Iris pigment epithelial cell (primary cell): Measurements from ENCODE around the gene COL26A1.
"Not testable (repeated sequence)": the region's sequence is repeated elsewhere in the genome, so short reads cannot be mapped to it uniquely, and the experiment has no call there.

Experiments
- DNase-seq: peaks from one replicate; pipeline ENCODE4 v3.0.0-alpha.2; 2011; ENCODE audit warnings: low read depth

Gene COL26A1

DNA sequence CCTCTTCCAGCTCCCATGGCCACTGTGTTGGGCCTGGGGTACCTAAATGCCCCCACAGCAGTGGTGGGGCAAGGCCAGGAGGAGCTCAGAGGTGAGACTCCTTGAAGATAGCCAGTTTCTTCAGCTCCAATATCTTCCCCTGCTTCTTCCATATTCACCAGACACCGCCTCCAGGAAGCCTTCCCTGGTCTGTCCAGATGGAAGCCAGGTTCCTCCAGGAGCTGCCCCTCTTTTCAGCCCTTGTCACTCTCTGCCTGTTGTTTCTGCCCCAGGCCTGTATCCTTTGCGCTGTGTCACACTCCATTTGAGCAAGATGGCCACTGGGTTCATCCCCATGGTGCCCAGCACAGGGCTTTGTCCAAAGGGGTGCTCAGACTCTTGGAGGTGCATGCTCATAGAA lies 138.7 kb downstream of the COL26A1 start:
- no peak for DNase-seq

DNA sequence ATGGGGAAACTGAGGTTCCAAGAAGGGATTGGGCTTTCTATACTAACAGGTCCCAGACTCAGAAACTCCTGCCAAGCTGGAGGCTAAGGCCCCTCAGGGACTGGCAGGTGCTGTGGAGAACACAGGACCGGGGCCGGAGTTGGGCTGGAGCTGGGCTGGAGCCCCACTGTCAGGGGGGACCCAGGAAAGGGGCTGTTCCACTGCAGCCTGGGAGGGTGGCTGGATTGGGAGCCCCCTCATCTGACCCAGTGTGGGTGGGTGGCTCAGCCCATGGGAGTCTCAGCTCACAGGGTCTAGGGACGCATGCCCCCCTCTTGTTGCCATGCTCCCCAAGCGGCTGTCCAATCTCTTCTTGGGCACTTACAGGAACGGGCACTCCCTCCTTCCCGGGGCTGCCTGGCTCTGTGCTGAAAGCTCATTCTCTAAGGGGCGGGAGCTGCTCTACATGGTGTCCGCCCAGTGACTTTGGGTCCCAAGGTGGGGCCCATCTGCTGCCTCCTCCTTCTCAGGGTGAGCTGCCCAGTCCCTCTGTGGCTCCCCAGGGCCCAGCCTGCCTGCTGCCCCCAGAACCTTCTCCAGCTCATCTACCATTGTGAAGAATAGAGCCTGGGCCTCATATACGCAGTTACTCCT lies 139.9 kb downstream of the COL26A1 start:
- DNase-seq: no peak

DNA sequence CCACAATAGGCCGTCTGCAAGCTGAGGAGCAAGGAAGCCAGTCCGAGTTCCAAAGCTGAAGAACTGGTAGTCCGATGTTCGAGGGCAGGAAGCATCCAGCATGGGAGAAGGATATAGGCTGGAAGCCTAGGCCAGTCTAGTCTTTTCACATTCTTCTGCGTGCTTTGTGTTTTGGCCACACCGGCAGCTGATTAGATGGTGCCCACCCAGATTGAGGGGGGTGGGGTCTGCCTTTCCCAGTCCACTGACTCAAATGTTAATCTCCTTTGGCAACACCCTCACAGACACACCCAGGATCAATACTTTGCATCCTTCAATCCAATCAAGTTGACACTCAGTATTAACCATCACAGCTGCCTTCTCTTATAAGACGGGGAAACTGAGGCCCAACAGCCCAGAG lies 142.8 kb downstream of the COL26A1 start:
- DNase-seq: not testable (repeated sequence)

DNA sequence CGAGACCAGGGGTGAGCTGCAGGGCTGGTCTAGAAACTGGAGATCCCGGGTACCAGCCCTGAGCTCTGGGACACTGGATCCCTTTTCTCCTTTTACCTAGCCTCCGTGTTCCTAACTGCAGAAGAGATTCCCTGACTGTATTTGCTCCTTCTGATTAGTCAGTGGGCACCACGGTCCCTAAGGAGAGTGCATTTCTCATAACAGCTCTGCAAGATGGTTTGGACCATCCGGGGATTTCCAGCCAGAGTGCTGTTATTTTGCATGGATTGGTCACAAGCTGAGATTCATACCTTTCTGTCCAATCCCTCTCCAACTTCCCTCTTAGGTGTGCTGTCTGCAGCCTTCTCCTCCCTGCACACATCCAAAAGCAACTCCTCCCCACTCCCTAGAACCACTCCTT lies 143.9 kb downstream of the COL26A1 start:
- DNase-seq: no peak

DNA sequence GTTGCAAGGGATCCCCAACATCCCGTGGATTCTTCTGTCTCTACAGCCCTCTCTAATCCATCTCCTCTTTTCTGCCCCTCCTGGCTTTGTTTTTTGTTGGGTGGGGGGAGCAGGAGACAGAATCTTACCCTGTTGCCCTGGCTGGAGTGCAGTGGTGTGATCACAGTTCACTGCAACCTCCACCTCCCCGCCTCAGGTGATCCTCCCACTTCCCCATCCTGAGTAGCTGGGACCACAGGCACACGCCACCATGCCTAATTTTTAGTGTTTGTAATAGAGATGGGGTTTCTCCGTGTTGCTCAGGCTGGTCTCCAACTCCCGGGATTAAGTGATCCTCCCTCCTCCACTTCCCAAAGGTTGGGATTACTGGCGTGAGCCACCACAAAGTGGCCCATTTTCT lies 144.7 kb downstream of the COL26A1 start:
- no peak for DNase-seq

DNA sequence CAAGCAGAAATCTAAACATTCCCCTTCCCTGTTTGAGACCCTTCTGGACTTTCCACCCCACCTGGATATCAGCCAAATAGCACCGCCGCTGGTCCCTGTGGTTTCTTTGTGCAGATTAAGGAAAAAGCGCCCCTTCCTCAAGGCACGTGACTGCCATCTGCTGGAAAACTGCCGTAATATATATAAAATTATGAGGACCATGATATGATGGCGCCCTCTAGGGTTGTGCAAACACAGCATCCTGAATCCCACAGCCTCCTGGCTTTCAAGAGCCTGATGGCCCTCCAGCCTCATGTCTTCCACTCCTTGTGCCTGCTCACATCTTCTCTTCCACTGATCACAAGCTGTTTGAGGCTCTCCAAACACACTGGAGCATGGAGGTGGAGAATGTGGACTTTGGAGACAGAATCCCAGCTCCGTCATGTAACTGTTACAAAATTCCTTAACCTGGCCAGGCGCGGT lies 145.1 kb downstream of the COL26A1 start:
- DNase-seq: peak; percentile 16

DNA sequence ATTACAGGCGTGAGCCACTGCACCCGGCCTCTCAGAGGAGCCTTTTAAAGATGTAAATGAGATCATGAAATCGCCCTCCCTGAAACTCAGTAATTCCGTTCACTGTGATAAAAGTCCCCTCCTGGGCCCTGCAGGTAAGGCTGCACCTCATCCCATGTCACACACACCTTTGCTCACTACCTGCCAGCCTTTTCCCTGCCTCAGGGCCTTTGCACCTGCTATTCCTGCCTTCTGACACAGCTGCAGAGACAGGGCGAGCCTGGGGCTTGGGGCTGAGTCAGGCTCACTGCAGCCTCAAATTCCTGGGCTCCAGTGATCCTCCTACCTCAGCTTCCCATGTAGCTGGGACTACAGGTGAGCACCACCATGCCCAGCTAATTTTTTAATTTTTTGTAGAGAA lies 147.6 kb downstream of the COL26A1 start:
- DNase-seq: no peak

DNA sequence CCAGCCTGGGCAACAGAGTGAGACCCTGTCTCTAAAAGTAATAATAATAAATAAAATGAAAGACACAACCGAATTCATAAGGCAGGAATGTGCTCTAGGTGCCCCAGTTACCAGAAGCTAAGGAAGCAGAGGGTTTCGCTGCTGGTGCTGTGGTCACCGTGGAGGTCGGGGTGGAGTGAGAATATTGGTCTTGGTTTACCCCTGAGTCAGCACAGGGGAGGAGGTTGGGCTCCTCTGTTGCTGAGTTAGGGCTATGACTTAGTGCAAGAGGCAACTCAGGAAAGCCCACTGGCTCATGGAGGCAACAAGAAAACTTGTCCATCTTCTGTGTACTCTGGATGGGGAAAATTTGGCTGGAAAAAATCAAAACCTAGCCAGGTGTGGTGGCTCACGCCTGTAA lies 149.3 kb downstream of the COL26A1 start:
- DNase-seq: no peak

DNA sequence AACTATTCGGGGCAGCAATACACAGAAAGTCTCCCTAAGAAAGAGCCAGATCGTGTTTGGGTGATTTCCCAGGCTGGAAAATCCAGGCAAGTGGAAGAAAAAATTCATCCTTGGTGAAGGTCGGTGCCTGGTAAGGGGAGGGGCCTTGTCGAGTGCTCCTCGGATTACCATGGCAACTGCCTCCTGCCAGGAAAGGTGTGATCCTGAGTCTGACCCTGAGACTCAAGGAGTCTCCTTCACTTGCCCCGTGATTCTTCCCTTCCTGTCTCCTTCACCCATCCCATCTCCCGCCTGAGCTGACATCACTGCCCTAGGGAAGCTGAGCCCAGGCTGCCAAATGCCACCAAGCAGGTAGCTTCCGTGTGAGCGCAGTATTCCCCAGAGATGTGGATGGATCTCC lies 154.2 kb downstream of the COL26A1 start:
- no peak for DNase-seq

DNA sequence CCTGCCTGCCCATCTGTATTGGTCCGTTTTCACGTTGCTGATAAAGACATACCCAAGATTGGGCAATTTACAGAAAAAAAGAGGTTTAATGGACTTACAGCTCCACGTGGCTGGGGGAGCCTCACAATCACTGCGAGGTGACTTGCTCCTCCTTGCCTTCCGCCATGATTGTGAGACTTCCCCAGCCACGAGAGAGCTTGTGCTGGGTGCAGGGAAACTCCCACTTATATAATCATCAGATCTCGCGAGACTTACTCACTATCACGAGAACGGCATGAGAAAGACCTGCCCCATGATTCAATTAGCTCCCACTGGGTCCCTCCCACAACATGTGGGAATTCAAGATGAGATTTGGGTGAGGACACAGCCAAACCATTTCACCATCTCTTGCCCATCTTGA lies 154.6 kb downstream of the COL26A1 start:
- no peak for DNase-seq

DNA sequence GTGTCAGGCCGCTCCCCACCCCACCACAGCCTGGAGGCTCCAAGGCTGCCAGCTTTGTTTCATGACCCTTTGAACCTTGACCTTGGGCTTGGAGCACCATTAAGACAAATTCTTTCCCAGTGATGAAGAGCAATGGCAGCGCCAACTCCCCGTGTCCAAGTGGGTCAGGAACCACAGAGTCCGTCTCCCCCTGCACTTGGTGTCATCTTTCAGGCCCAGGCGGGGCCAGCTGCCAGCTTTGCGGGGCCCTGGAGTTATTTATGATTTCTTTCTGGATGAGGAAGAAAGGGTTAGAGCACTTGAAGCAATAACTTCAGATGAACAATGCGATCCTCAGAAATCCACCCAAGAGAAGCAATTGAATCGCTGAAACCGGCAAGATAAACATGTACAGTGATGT lies 155.7 kb downstream of the COL26A1 start:
- DNase-seq: peak; percentile 33

DNA sequence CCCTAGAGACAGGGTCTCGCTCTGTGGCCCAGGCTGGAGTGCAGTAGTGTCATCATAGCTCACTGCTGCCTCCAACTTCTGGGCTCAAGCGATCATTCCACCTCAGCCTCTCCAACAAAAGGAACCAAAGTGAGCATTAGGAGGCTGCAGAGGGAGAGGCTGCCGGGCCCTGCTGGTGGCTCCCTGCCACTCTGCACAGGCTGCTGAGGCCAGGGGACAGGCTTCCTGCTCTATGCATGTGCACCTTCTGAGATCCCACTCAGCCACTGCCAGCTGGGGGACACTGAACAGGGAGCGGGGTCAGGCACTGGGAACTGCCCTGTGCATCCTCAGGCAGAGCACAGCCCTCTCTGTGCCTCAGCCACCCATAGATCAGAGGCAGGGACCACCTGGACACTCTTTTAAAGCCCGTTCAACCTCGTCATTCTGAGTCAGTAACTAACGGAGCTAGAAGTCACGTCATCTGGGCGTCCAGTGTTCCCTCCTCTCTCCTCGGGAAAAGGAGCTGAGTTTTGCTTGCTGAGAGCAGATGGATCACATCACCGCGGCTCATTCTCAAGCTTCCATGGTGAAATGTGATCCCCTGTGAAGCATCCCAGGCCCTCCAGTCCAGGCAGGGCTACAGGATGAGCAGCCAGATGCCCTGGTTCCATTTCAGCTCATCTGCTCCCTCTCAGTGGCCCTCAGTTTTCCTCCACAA lies 156.8 kb downstream of the COL26A1 start:
- peak; percentile 40 for DNase-seq

DNA sequence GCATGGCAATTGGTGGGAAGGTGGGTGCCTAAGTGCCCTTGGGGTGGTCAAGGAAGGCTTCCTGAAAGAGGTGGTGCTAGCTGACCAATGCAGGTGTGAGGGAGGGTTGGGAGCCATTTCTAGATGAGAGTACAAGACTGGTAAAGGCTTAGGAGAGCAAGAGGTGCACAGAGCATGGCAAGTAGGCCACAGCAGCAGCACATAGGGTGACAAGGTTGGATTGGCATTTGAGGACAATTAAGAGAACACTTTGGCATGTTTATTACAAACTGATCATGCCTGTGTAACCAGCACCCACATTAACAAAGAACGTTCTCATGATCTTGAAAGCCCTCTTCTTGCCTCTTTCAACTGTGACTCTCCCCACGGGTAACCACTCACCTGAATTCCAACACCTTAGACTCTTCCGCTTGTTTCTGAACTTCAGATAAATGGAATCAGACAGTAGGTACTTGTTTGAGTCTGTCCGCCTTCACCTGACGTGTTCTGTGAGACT lies 158.8 kb downstream of the COL26A1 start:
- DNase-seq: no peak

DNA sequence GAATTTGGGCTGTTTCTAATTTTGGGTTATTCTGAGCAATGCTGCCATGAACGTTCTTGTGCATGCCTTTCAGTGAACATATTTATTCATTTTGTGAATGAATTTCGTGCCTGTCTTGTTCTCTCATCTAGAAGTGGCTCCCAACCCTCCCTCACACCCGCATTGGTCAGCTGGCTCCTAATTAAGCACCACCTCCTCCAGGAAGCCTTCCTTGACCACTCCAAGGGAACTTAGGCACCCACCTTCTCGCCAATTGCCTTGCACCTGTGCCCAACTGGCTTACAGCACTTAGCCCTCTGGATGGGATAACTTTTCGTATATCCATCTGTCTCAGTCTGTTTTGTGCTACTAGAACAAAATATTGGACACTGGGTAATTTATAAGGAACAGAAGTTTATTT lies 159.3 kb downstream of the COL26A1 start:
- no peak for DNase-seq

DNA sequence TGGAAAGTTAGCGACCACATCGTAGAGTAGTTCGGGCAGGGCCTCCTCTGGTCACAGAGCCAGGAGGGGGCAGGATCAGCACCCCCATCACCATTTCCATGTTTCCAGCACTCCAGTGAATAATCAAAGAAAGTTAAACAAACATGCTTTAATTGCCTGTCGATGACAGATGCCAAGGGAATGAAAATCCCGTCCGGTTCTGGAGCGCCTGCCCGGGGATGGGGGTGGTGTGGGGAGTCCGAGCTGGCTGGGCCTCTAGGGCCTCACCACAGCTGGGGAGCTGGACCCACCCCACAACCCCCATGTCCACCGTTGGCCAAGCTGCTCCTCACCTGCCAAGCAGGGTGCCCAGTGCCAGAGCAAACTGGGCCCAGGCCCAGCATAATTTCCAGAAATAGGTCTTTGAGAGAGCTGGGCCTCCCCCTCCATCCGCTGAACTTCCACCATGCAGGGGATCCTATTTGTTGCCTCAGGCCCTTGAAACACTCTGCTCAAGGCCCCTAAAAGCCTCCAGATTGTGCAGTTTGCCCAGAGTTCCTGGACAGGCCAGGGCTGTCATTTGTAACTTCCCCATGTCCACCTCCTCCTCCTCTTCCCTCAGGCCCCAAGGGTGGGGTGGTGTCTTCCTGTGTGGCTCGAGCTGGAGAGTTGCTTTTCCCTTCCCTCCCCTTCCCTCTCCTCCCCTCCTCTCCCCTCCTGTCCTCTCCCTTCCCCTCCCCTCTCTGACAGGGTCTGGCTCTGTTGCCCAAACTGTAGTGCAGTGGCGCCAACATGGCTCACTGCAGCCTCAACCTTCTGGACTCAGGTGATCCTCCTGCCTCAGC lies 165.4 kb downstream of the COL26A1 start:
- DNase-seq: peak; percentile 25

DNA sequence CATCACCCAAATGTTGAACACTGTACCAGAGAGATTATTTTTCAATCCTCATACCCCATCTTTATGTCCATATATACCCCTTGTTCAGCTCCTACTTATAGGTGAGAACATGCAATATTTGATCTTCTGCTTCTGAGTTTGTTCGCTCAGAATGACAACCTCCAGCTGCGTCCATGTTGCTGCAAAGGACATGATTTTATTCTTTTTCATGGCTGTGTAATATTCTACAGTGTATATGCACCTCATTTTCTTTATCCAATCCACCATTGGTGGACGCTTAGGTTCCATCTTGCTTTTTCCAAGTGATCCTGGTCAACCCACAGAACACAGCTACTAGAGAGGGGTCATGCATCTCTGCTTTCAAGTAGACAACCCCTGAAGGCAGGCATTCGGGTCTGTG lies 166.9 kb downstream of the COL26A1 start:
- DNase-seq: no peak

DNA sequence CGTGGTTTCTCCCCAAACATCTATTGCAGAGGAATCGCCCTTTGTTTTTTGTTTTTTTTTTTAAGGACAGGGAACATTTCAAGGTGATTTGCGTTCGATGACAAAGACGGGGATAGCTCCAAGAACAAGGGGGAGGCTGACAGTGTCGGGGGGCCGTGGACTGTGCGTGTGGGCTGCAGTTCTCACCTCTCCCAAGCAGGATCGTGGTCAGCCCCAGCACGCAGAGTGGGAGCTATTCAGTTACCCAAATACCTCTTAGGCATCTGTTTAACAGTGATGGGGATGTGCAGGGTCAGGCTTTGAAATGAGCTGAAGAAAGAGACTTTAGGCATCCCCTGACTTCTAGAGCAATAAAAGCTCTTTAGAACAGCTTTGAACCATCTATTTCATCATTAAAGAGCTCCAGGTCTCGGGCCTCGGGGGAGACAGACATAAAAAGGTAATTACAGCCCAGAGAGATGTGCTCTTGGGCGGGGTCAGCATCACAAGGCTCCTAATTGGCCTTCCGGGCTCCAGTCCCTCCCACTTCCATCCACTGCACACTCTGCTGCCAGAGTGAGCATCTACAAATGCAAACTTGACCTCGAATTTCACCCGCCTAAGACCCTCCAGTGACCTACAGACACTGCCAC lies 169.2 kb downstream of the COL26A1 start:
- no peak for DNase-seq

DNA sequence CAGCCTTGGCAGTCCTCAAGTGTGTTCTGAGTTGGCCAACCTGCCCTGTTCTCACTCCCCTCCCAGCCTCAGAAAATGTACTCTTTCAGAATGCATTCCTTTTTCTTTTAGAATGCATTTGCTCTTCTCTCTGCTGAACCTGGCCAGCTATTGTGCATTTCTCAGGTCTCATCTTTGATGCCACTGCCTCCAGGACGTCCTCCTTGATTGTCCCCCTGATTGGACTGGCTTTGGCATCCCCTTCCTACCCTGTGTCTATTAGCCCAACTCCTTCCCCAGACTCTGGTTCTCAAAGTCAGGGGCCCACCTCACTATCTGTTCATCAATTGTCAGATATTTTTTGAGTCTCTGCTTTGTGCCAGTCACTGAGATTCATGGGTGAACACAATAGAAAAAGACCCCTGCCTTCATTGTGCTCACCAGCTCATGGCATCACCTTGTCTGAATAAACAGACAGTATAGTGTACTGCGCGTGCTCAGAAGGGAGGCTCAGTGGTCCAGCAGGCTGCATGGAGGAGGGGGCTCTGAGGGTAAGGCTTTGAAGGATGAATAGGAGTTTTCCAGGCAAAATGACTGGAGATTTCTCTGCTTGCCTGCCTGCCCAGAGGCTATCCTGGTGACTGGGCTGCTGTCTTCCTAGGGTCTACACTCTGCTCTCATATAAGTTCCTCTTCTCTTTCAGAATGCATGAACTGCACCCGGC lies 169.9 kb downstream of the COL26A1 start:
- DNase-seq: no peak

DNA sequence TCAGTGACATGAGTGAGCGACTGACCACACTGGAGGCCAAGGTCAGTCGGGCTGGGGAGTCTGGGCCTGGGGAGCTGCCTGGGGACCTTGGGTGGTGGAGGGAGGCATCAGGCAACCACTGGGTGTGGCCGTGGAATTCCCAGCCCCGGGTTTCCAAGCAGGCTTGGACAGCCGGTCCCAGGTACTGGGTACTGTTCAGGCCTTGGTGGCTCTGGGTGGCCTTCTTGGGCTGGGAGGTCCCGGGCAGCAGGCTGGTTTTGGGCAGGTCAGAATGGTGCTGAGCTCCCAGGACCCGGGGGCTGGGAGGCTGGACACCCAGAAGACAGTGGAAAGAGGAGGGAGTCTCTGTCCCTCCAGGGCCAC lies 170.4 kb downstream of the COL26A1 start:
- DNase-seq: no peak

DNA sequence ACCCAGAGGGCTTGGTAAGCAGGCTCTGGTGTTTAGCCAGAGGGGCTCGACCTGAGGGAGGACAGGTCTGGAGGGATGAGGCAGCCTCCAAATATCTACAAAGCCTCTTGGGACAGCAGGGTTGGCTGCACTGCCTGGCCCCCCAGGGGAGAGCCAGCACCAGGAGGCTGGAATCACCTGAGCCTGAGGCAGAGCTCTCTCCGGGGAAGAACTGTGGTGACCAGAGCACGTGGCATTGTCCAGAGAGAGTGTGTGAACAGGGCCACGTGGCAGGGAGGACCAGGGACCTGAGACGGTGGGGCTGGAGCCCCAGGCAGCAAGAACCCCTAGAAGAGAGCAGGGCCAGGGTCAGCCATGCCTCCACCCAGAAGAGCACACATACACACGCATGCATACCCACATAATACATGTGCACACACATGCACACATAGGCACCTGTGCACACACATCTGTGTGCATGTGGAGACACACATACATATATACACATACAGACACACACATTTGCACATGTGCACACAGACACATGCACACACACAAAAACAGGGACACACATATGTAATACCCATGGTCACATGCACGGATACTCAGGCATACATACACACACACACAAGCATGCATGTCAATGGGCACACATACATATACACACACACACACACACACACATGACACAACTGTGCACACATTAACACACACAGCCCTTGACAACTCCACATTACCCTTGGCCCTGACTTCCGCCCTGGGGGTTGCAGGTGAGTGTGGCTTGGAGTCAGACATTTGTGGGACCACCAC lies 171.5 kb downstream of the COL26A1 start:
- no peak for DNase-seq

DNA sequence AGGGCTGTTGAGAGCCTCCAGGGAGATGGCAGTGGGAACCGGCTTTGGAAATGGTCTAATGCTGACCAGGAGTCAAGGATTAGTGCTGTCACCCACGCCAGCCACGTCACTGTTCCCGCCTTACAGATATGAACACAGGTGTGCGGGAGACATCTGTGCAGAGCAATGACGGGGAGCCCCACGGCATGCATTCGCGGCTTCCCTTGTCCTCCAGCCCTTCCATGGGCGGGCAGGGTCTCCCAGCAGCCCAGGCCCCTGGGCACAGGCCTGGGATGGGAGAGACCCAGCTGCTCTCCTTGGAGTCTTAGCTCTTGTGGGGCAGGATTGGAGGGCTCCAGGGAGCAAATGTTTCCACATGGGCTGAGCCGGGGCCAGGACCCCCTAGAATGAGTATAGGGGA lies 172.2 kb downstream of the COL26A1 start:
- DNase-seq: no peak
